H1 (cell line): ENCODE data around the gene IQGAP1. TPM values are rescaled to one million over a fixed set of nuclear protein-coding genes. Genes with fewer than 3 reads are reported as not detected.

Experiments
- CTCF ChIA-PET: fragments of 300-600 bp; sonication (Branson Sonifier 250); formaldehyde crosslinking; loops from one replicate; lab custom pipeline; 2021; ENCODE audit not compliant: partially characterized antibody; lab: Charles Lee
- POLR2A ChIA-PET: fragments of 300-600 bp; sonication (Branson Sonifier 250); formaldehyde crosslinking; loops from one replicate; lab custom pipeline; 2021; ENCODE audit warnings: inconsistent platforms; ENCODE audit not compliant: partially characterized antibody; lab: Charles Lee
- DNase-seq, 2 experiments: peaks; one replicate each; pipeline versions ENCODE4 v3.0.0 to v3.0.0-alpha.2; 2010 to 2022; ENCODE audit warnings: low spot score in 2 of 2, low read depth in 1 of 2, mixed read lengths in 1 of 2
- FAIRE-seq: peaks from 2 replicates; lab custom pipeline; 2011; peaks lifted over from hg19 to GRCh38; lab: Jason Lieb, UNC
- H2AFZ ChIP-seq: 2 replicates; pipeline ENCODE4 v1.8.1; 2012; ENCODE audit warnings: low read length, inconsistent platforms
- H2AK5ac ChIP-seq: 2 replicates; pipeline ENCODE4 v1.6.1; 2013; ENCODE audit warnings: low read depth, low read length
- H2BK120ac ChIP-seq: replicated peaks from 2 replicates; pipeline ENCODE3; 2013; ENCODE audit warnings: low read depth, low read length, inconsistent platforms
- H2BK12ac ChIP-seq: 2 replicates; pipeline ENCODE4 v1.6.1; 2013; ENCODE audit warnings: low read depth, low read length
- H2BK15ac ChIP-seq: 2 replicates; pipeline ENCODE4 v1.6.1; 2013; ENCODE audit warnings: low read length
- H2BK20ac ChIP-seq: 2 replicates; pipeline ENCODE4 v1.6.1; 2013; ENCODE audit warnings: low read length
- H2BK5ac ChIP-seq: 2 replicates; pipeline ENCODE4 v1.6.1; 2013; ENCODE audit warnings: low read depth, low read length
- H3K14ac ChIP-seq: 2 replicates; pipeline ENCODE4 v1.6.1; 2013; ENCODE audit warnings: inconsistent platforms; ENCODE audit not compliant: insufficient read length
- H3K18ac ChIP-seq: 2 replicates; pipeline ENCODE4 v1.6.1; 2013; ENCODE audit warnings: low read length; ENCODE audit errors: extremely low read depth
- H3K23ac ChIP-seq: 2 replicates; pipeline ENCODE4 v1.6.1; 2013; ENCODE audit warnings: inconsistent platforms; ENCODE audit not compliant: insufficient read length
- H3K23me2 ChIP-seq: 2 replicates; pipeline ENCODE4 v1.6.1; 2013; ENCODE audit warnings: low read depth, low read length
- H3K27ac ChIP-seq: 2 replicates; pipeline ENCODE4 v1.6.1; 2011; ENCODE audit warnings: low read depth, low read length, inconsistent platforms
- H3K27me3 ChIP-seq, 4 experiments: replicated peaks in 1 of 4; 1 replicate in 1 of 4; 2 replicates in 3 of 4; pipeline versions ENCODE4 v1.6.1 to v1.8.1; 2011 to 2013; ENCODE audit warnings: low read length in 3 of 4, mild to moderate bottlenecking in 3 of 4, inconsistent platforms in 2 of 4, mixed read lengths in 2 of 4, moderate library complexity in 1 of 4; ENCODE audit not compliant: control insufficient read depth in 3 of 4, insufficient read depth in 3 of 4; ENCODE audit errors: extremely low read depth in 1 of 4
- H3K36me3 ChIP-seq, 4 experiments: 2 replicates each; pipeline versions ENCODE4 v1.6.1 to v1.8.1; 2011 to 2013; ENCODE audit warnings: mild to moderate bottlenecking in 4 of 4, low read length in 3 of 4, moderate library complexity in 2 of 4, control low read depth in 1 of 4, inconsistent platforms in 1 of 4; ENCODE audit not compliant: insufficient read depth in 4 of 4, control insufficient read depth in 2 of 4
- H3K4ac ChIP-seq: replicated peaks from 2 replicates; pipeline ENCODE3; 2013; ENCODE audit warnings: low read length, low read depth, mixed read lengths, inconsistent platforms; ENCODE audit not compliant: insufficient read length
- H3K4me1 ChIP-seq, 4 experiments: replicated peaks in 1 of 4; 1 replicate in 1 of 4; 2 replicates in 3 of 4; pipeline versions ENCODE4 v1.6.1 to v1.8.1; 2011 to 2013; ENCODE audit warnings: low read length in 3 of 4, inconsistent platforms in 2 of 4, mixed read lengths in 1 of 4; ENCODE audit not compliant: insufficient read depth in 4 of 4, control insufficient read depth in 3 of 4
- H3K4me2 ChIP-seq, 2 experiments: 2 replicates each; pipeline versions ENCODE4 v1.6.1 to v1.8.1; 2011 to 2013; ENCODE audit warnings: low read depth in 2 of 2, low read length in 2 of 2, control low read depth in 1 of 2, inconsistent platforms in 1 of 2, mild to moderate bottlenecking in 1 of 2; ENCODE audit not compliant: insufficient read depth in 1 of 2
- H3K4me3 ChIP-seq, 4 experiments: fragments of 200-600, 300-600 bp in 1 of 4; sonication (generic), shearing (Covaris generic), sonication (Bioruptor Twin) in 1 of 4; 2 replicates each; pipeline versions ENCODE4 v1.5.1 to v1.8.1; 2011 to 2016; ENCODE audit warnings: low read length in 4 of 4, low read depth in 3 of 4, control low read depth in 2 of 4, inconsistent platforms in 2 of 4, mild to moderate bottlenecking in 2 of 4, mixed read lengths in 1 of 4, moderate library complexity in 1 of 4; ENCODE audit not compliant: insufficient read depth in 2 of 4; ENCODE audit errors: extremely low read depth in 1 of 4
- H3K56ac ChIP-seq: replicated peaks from 2 replicates; pipeline ENCODE3; 2013; ENCODE audit warnings: low read depth, mild to moderate bottlenecking, mixed read lengths, low read length, inconsistent platforms; ENCODE audit not compliant: insufficient read length
- H3K79me1 ChIP-seq: 2 replicates; pipeline ENCODE4 v1.6.1; 2013; ENCODE audit warnings: low read depth, low read length, control low read depth
- H3K79me2 ChIP-seq, 2 experiments: 2 replicates each; pipeline versions ENCODE4 v1.6.1 to v1.8.1; 2012 to 2013; ENCODE audit warnings: low read length in 2 of 2, mild to moderate bottlenecking in 2 of 2, inconsistent platforms in 1 of 2; ENCODE audit not compliant: insufficient read depth in 2 of 2, control insufficient read depth in 1 of 2
- H3K9ac ChIP-seq, 4 experiments: replicated peaks in 1 of 4; 1 replicate in 1 of 4; 2 replicates in 3 of 4; pipeline versions ENCODE4 v1.6.1 to v1.8.1; 2011 to 2013; ENCODE audit warnings: low read depth in 3 of 4, low read length in 3 of 4, control low read depth in 2 of 4, mild to moderate bottlenecking in 2 of 4, moderate library complexity in 2 of 4, inconsistent platforms in 1 of 4; ENCODE audit errors: extremely low read depth in 1 of 4
- H3K9me3 ChIP-seq, 2 experiments: 2 replicates each; pipeline versions ENCODE4 v1.6.1 to v1.8.1; 2012 to 2013; ENCODE audit warnings: mild to moderate bottlenecking in 2 of 2, moderate library complexity in 2 of 2, control low read depth in 1 of 2, inconsistent platforms in 1 of 2, low read depth in 1 of 2, low read length in 1 of 2, mixed read lengths in 1 of 2; ENCODE audit not compliant: insufficient read depth in 2 of 2
- H4K20me1 ChIP-seq, 2 experiments: replicated peaks in 1 of 2; 2 replicates each; pipeline versions ENCODE3 to v1.8.1; 2011 to 2013; ENCODE audit warnings: inconsistent platforms in 2 of 2, low read length in 2 of 2, mild to moderate bottlenecking in 1 of 2; ENCODE audit not compliant: insufficient read depth in 2 of 2, control insufficient read depth in 1 of 2
- H4K5ac ChIP-seq: 2 replicates; pipeline ENCODE4 v1.6.1; 2013; ENCODE audit warnings: low read length, low read depth, mixed read lengths, inconsistent platforms; ENCODE audit not compliant: insufficient read length
- H4K8ac ChIP-seq: 2 replicates; pipeline ENCODE4 v1.8.0; 2013; ENCODE audit warnings: mild to moderate bottlenecking, moderate library complexity, low read length, inconsistent platforms; ENCODE audit not compliant: insufficient read depth; ENCODE audit errors: extremely low read depth
- H4K91ac ChIP-seq: replicated peaks from 2 replicates; pipeline ENCODE3; 2013; ENCODE audit warnings: low read length, mixed read lengths, inconsistent platforms; ENCODE audit not compliant: insufficient read length
- BACH1 ChIP-seq: IDR thresholded peaks from 2 replicates; pipeline ENCODE4 v1.6.1; 2012; ENCODE audit warnings: low read length, improper control_type of control experiment
- CHD2 ChIP-seq: IDR thresholded peaks from 2 replicates; pipeline ENCODE4 v1.6.1; 2012; ENCODE audit warnings: low read length, improper control_type of control experiment
- CREB1 ChIP-seq: IDR thresholded peaks from 2 replicates; pipeline ENCODE4 v1.6.1; 2012; ENCODE audit warnings: inconsistent platforms
- CTBP2 ChIP-seq: IDR thresholded peaks from 2 replicates; pipeline ENCODE4 v1.7.0; 2011; ENCODE audit warnings: borderline replicate concordance, mild to moderate bottlenecking, moderate library complexity, mixed read lengths, low read length; ENCODE audit not compliant: insufficient read depth, insufficient read length
- EGR1 ChIP-seq: IDR thresholded peaks from 2 replicates; pipeline ENCODE4 v1.6.1; 2011; ENCODE audit warnings: low read depth, low read length, borderline replicate concordance
- FOSL1 ChIP-seq: IDR thresholded peaks from 2 replicates; pipeline ENCODE4 v1.6.1; 2011; ENCODE audit warnings: mild to moderate bottlenecking, low read depth, low read length, moderate library complexity; ENCODE audit not compliant: insufficient read depth
- KDM1A ChIP-seq: fragments of 200-600, 300-600 bp; sonication (generic); IDR thresholded peaks from 2 replicates; pipeline ENCODE4 v1.7.1; 2016; ENCODE audit warnings: mild to moderate bottlenecking, low read length, borderline replicate concordance
- KDM5A ChIP-seq: fragments of 200-600 bp; IDR thresholded peaks from 2 replicates; pipeline ENCODE4 v1.7.1; 2012; ENCODE audit warnings: mild to moderate bottlenecking, low read length, inconsistent platforms, mixed read lengths
- SIN3A ChIP-seq, 2 experiments: IDR thresholded peaks in 1 of 2; conservative IDR thresholded peaks in 1 of 2; 2 replicates each; pipeline ENCODE4 v1.6.1; 2011 to 2012; ENCODE audit warnings: low read length in 2 of 2, improper control_type of control experiment in 1 of 2, low read depth in 1 of 2, mild to moderate bottlenecking in 1 of 2
- TCF12 ChIP-seq: IDR thresholded peaks from 2 replicates; pipeline ENCODE4 v1.6.1; 2011; ENCODE audit warnings: low read depth, mild to moderate bottlenecking, low read length
- ZNF274 ChIP-seq: IDR thresholded peaks from 2 replicates; pipeline ENCODE4 v1.7.0; 2012; ENCODE audit warnings: low read length, borderline replicate concordance; ENCODE audit errors: extremely low read depth
- whole genome bisulfite sequencing, 2 experiments: shearing (Covaris generic) in 1 of 2; methylation state at CpG; one replicate each; pipeline versions ENCODE4 v1.1.6 to v1.1.7; 2013 to 2015; ENCODE audit warnings: low lambda C conversion rate in 2 of 2, mixed read lengths in 2 of 2, inconsistent platforms in 1 of 2, low coverage in 1 of 2, missing lambda C conversion rate in 1 of 2; ENCODE audit not compliant: insufficient replicate concordance in 2 of 2, insufficient coverage in 1 of 2, insufficient read length in 1 of 2; ENCODE audit errors: extremely low coverage in 1 of 2, missing lambda C conversion rate in 1 of 2; 5-methylcytosine and 5-hydroxymethylcytosine counted together
- polyA plus RNA-seq, 7 experiments: library from polyadenylated mRNA; depleted of rRNA in 3 of 7; stranded (reverse) in 5 of 7; unstranded in 2 of 7; fragments of >200 nt in 5 of 7; fragments of 200-250 nt in 2 of 7; gene quantifications; 1 replicate in 5 of 7; 2 replicates in 1 of 7; 4 replicates in 1 of 7; pipeline versions ENCODE4 v1.2.1 to v1.2.3, GENCODE V29; 2011 to 2013; ENCODE audit warnings: missing spikeins in 2 of 7, mixed read lengths in 2 of 7
- total RNA-seq: library from RNA; stranded (reverse); fragmentation: NEBNext Ultra II Directional; extraction: Animal tissue kit (Norgen Biotek cat#: 25700); gene quantifications from 2 replicates; pipeline ENCODE4 v1.2.1, GENCODE V29; 2021

Gene IQGAP1
- total and polyA plus RNA-seq, 2 of the 8 experiments (the other 6 are each of a cell fraction or from before 2014, with no cell fraction given) = 56.0 to 138 TPM

DNA sequence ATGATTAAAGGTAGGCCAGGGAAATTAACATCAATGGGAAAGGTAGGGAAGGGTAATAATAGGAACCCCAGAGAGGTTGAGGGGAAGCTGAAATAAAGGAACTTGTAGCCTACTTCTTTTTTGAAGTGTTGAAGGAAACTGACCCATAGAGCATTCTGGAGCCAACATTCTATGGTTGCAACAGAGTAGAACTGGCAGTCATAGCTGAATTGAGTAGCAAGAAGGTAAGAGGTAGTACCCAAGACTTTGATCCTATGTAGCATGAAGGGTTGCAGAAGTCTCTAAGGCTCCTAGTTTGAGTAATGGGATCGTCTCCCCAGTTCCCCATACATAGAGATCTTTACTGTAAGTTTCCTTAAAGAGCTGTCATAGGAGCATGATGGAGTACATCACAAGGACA lies 43.4 kb upstream of the IQGAP1 start:
- Histone ChIP-seq H2AK5ac (no peak overlapping the region), H4K5ac (no peak overlapping the region), H3K56ac (no peak overlapping the region), H3K4ac (no peak overlapping the region), H3K23me2 (no peaks in the 10 kb centered on the region; the same call in 1 of the 2 replicates), H3K4me1 (no peaks in the 10 kb centered on the region), H3K79me2 (no peaks in the 10 kb centered on the region), H4K20me1 (no peaks in the 10 kb centered on the region), H2BK20ac (no peak overlapping the region), H2BK5ac (no peak overlapping the region), H2BK12ac (no peak overlapping the region), H3K4me3 (no peak overlapping the region), H3K9me3 (no peaks in the 10 kb centered on the region), H4K91ac (no peak overlapping the region), H3K23ac (no peak overlapping the region), H3K4me2 (no peak overlapping the region), H3K18ac (no peak overlapping the region), H2AFZ (no peak overlapping the region), H2BK120ac (no peak overlapping the region)
- CTCF ChIA-PET = interaction anchor here (0.8 to 2.7 kb wide), 5 partner anchors 8 to 274 kb away, joined by 3 to 11 read pairs (median 4); no protein-coding TSS in a partner anchor
- POLR2A ChIA-PET = no interaction called here
- TF ChIP-seq KDM5A (no peak), KDM1A (no peak), EGR1 (no peak), FOSL1 (no peak), CTBP2 (no peak), ZNF274 (no peak), CREB1 (no peak), BACH1 (no peak), TCF12 (no peak), SIN3A (conservative IDR thresholded peaks at IDR 0.05 in 1 of 2, IDR thresholded peaks at IDR 0.05 in 1 of 2; ENCODE audit: low read depth in 1 of 2, low read length in 2 of 2) (no peak), CHD2 (no peak)
- TF ChIP-seq, all 59 proteins: peak for 0
- H2BK15ac ChIP-seq = no peak overlapping the region
- no peak overlapping the region for H3K14ac ChIP-seq
- WGBS, 2 experiments = 93% methylated on average over 1 of the region's 1 CpG; no CpG with 5 or more reads in 1 of the 2 experiments
- H4K8ac ChIP-seq = no peak overlapping the region
- no peak for FAIRE-seq
- no peaks in the 10 kb centered on the region for H3K36me3 ChIP-seq
- DNase-seq = no peak
- H3K27ac ChIP-seq = no peak overlapping the region
- no peaks in the 10 kb centered on the region; the same call in 1 of the 2 replicates for H3K79me1 ChIP-seq
- H3K27me3 ChIP-seq = no peaks in the 10 kb centered on the region
- no peak overlapping the region for H3K9ac ChIP-seq
